IMR-90 (cell line): Measurements from ENCODE around the gene DLGAP4. TPM values are rescaled to one million over a fixed set of nuclear protein-coding genes. Genes with fewer than 3 reads are reported as not detected.

Source experiments
- ATAC-seq: fragments of 200-7000 bp; cut with Tn5 transposase; 2 replicates; pipeline ENCODE4 v1.9.1; 2020; ENCODE audit warnings: low read depth, mild to moderate bottlenecking, moderate library complexity
- BruUV-seq: library from RNA; stranded (reverse); fragments of 400-500 nt; replicated peaks from 2 replicates; lab custom pipeline; 2021; lab: Mats Ljungman, UMichigan
- CTCF ChIA-PET: fragments of 300-600 bp; formaldehyde crosslinking; extraction: SDS; loops from one replicate; lab custom pipeline; 2021; ENCODE audit warnings: antibody characterized with exemption; lab: Yijun Ruan, JAX
- POLR2A ChIA-PET: fragments of 300-600 bp; sonication (Branson Sonifier 250); formaldehyde crosslinking; loops from one replicate; lab custom pipeline; 2022; ENCODE audit warnings: antibody characterized with exemption; ENCODE audit not compliant: unreplicated experiment; lab: Charles Lee
- DNase-seq: peaks from one replicate; pipeline ENCODE4 v3.0.0; 2013
- H2AFZ ChIP-seq: replicated peaks from 2 replicates; pipeline ENCODE3; 2013; ENCODE audit warnings: low read length, mild to moderate bottlenecking; ENCODE audit not compliant: poor library complexity
- H2AK5ac ChIP-seq: 2 replicates; pipeline ENCODE4 v1.6.1; 2013; ENCODE audit warnings: low read depth, low read length, inconsistent platforms
- H2AK9ac ChIP-seq: replicated peaks from 2 replicates; pipeline ENCODE3; 2013; ENCODE audit warnings: mild to moderate bottlenecking, low read depth, low read length, moderate library complexity; ENCODE audit not compliant: poor library complexity
- H2BK120ac ChIP-seq: 2 replicates; pipeline ENCODE4 v1.6.1; 2013; ENCODE audit warnings: low read depth, low read length, inconsistent platforms
- H2BK15ac ChIP-seq: 3 replicates; pipeline ENCODE4 v1.6.1; 2013; ENCODE audit warnings: low read depth, low read length, inconsistent platforms
- H2BK20ac ChIP-seq: 2 replicates; pipeline ENCODE4 v1.6.1; 2013; ENCODE audit warnings: low read depth, mild to moderate bottlenecking, inconsistent platforms, low read length, moderate library complexity
- H2BK5ac ChIP-seq: 2 replicates; pipeline ENCODE4 v1.6.1; 2013; ENCODE audit warnings: mild to moderate bottlenecking, low read depth, low read length, inconsistent platforms; ENCODE audit not compliant: poor library complexity, severe bottlenecking
- H3K14ac ChIP-seq: replicated peaks from 2 replicates; pipeline ENCODE4 v1.6.1; 2013; ENCODE audit warnings: low read depth, low read length, inconsistent platforms
- H3K18ac ChIP-seq: 2 replicates; pipeline ENCODE4 v1.6.1; 2013; ENCODE audit warnings: low read depth, low read length, control low read depth
- H3K23ac ChIP-seq: 2 replicates; pipeline ENCODE4 v1.6.1; 2013; ENCODE audit warnings: low read depth, low read length, inconsistent platforms
- H3K27ac ChIP-seq: 2 replicates; pipeline ENCODE4 v1.5.1; 2013; ENCODE audit warnings: mild to moderate bottlenecking, control low read depth, low read length; ENCODE audit not compliant: insufficient read depth
- H3K27me3 ChIP-seq: 2 replicates; pipeline ENCODE4 v1.6.1; 2013; ENCODE audit warnings: low read length; ENCODE audit not compliant: control insufficient read depth, insufficient read depth
- H3K36me3 ChIP-seq: 2 replicates; pipeline ENCODE4 v1.6.1; 2013; ENCODE audit warnings: low read length, mixed read lengths; ENCODE audit not compliant: control insufficient read depth, insufficient read depth
- H3K4ac ChIP-seq: 2 replicates; pipeline ENCODE4 v1.6.1; 2013; ENCODE audit warnings: low read depth, low read length, inconsistent platforms
- H3K4me1 ChIP-seq: 2 replicates; pipeline ENCODE4 v1.6.1; 2013; ENCODE audit warnings: low read length, mixed read lengths; ENCODE audit not compliant: control insufficient read depth, insufficient read depth
- H3K4me2 ChIP-seq: 2 replicates; pipeline ENCODE4 v1.6.1; 2013; ENCODE audit warnings: low read depth, mild to moderate bottlenecking, control low read depth, low read length, moderate library complexity
- H3K4me3 ChIP-seq: 2 replicates; pipeline ENCODE4 v1.5.1; 2013; ENCODE audit warnings: low read depth, mild to moderate bottlenecking, control low read depth, low read length, moderate library complexity; ENCODE audit not compliant: insufficient read depth
- H3K56ac ChIP-seq: 2 replicates; pipeline ENCODE4 v1.6.1; 2013; ENCODE audit warnings: low read length, inconsistent platforms; ENCODE audit not compliant: insufficient read depth; ENCODE audit errors: extremely low read depth
- H3K79me1 ChIP-seq, 2 experiments: 2 replicates each; pipeline ENCODE4 v1.6.1; 2013; ENCODE audit warnings: low read length in 2 of 2, inconsistent platforms in 1 of 2, low read depth in 1 of 2
- H3K9ac ChIP-seq: 2 replicates; pipeline ENCODE4 v1.6.1; 2013; ENCODE audit warnings: low read depth, low read length, control low read depth
- H3K9me1 ChIP-seq: 2 replicates; pipeline ENCODE4 v1.6.1; 2013; ENCODE audit warnings: low read length, inconsistent platforms; ENCODE audit not compliant: insufficient read depth
- H3K9me3 ChIP-seq: 2 replicates; pipeline ENCODE4 v1.6.1; 2013; ENCODE audit warnings: low read length; ENCODE audit not compliant: control insufficient read depth, insufficient read depth
- H4K20me1 ChIP-seq: 2 replicates; pipeline ENCODE4 v1.6.1; 2013; ENCODE audit warnings: low read length, inconsistent platforms; ENCODE audit not compliant: insufficient read depth
- H4K5ac ChIP-seq: 2 replicates; pipeline ENCODE4 v1.6.1; 2013; ENCODE audit warnings: mild to moderate bottlenecking, low read depth, low read length, control low read depth
- H4K8ac ChIP-seq, 2 experiments: 2 replicates each; pipeline ENCODE4 v1.6.1; 2013; ENCODE audit warnings: low read depth in 2 of 2, low read length in 2 of 2, control low read depth in 1 of 2, inconsistent platforms in 1 of 2
- H4K91ac ChIP-seq: 2 replicates; pipeline ENCODE4 v1.6.1; 2013; ENCODE audit warnings: low read depth, low read length, inconsistent platforms; ENCODE audit not compliant: insufficient read depth
- CEBPB ChIP-seq: IDR thresholded peaks from 2 replicates; pipeline ENCODE4 v1.6.1; 2012; ENCODE audit warnings: low read depth, low read length, improper control_type of control experiment
- CHD1 ChIP-seq: IDR thresholded peaks from 2 replicates; pipeline ENCODE4 v1.6.1; 2012; ENCODE audit warnings: low read depth, low read length, improper control_type of control experiment
- CTCF ChIP-seq: conservative IDR thresholded peaks from 2 replicates; pipeline ENCODE4 v1.5.1; 2012; ENCODE audit warnings: mild to moderate bottlenecking, low read depth, low read length, improper control_type of control experiment
- MAZ ChIP-seq: IDR thresholded peaks from 2 replicates; pipeline ENCODE4 v1.6.1; 2012; ENCODE audit warnings: low read depth, mild to moderate bottlenecking, low read length, improper control_type of control experiment, moderate library complexity, borderline replicate concordance
- USF2 ChIP-seq: fragments of 150-350 bp; IDR thresholded peaks from 2 replicates; pipeline ENCODE4 v1.6.1; 2017; ENCODE audit warnings: mild to moderate bottlenecking, antibody characterized with exemption, low read length, low read depth
- WGBS, 2 experiments: methylation state at CpG; one replicate each; pipeline versions ENCODE4 v1.1.5 to v1.1.7; 2013; ENCODE audit warnings: missing lambda C conversion rate in 2 of 2; ENCODE audit not compliant: insufficient read length in 1 of 2; ENCODE audit errors: extremely low coverage in 2 of 2; 5-methylcytosine and 5-hydroxymethylcytosine counted together
- dilution Hi-C: fragments of 300-500 bp; cut with HindIII; formaldehyde crosslinking; loops from one replicate; pipeline ENCODE4 v1.14.3; 2018; ENCODE audit warnings: low sequenced_read_pairs; ENCODE audit not compliant: unreplicated experiment
- in situ Hi-C: fragments of 300-500 bp; cut with MboI; formaldehyde crosslinking; loops from 3 replicates; pipeline ENCODE4 v1.14.3; 2019; ENCODE audit warnings: low sequenced_read_pairs, inconsistent platforms, mixed read lengths
- intact Hi-C: fragments of 100-400 bp; cut with micrococcal nuclease; formaldehyde crosslinking; loops from 2 replicates; pipeline ENCODE4 v1.10.0; 2022
- polyA plus RNA-seq, 3 experiments: library from polyadenylated mRNA; depleted of rRNA; stranded (reverse); fragments of >200 nt; gene quantifications; 2 replicates each; pipeline ENCODE4 v1.2.3, GENCODE V29; 2012; ENCODE audit warnings: low replicate concordance in 1 of 3
- total RNA-seq: library from RNA; depleted of rRNA; stranded (reverse); fragments of >200 nt; gene quantifications from 2 replicates; pipeline ENCODE4 v1.2.3, GENCODE V29; 2012

The DLGAP4 gene
- total and polyA plus RNA-seq, 2 of the 4 experiments (the other 2 are of a cell fraction): 32.3 to 73.2 TPM

DNA sequence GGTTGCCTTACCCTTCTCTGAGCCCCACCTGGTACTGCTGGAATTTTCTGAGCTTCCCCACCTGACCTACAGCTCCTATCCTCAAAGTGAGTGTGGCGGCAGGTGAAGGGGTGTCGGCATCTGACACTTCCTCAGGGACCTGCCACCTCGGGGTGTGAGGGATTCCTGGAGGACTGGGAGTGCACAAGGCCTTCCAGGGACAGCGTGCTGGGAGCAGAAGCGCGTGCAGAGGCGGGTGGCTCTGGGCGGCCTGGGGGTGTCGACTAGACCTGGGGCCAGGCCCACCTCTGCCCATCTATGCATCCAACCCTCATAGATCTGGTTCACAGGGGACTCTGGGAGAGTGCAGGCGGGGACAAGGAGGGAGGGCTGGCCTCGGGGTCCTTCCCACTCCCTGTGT, 7.8 kb downstream of the DLGAP4 start:
- BruUV-seq: no TSS peak
- no peak overlapping the region for H4K91ac ChIP-seq
- dilution Hi-C loops: no loop called here
- DNase-seq (no peak), ATAC-seq (no peak)
- no peak for TF ChIP-seq CEBPB
- TF ChIP-seq MAZ: no peak
- TF ChIP-seq CTCF: no peak
- TF ChIP-seq USF2: no peak
- TF ChIP-seq CHD1: no peak
- H3K9me1 ChIP-seq: peaks cover 6% of the 10 kb centered on the region
- H3K9me3 ChIP-seq: no peaks in the 10 kb centered on the region
- H2AK9ac ChIP-seq: no peak overlapping the region
- H3K14ac ChIP-seq: no peak overlapping the region
- no peaks in the 10 kb centered on the region for H3K79me1 ChIP-seq
- no peaks in the 10 kb centered on the region for H3K36me3 ChIP-seq
- WGBS, 2 experiments: no CpG with 5 or more reads among the region's 11 CpGs
- intact Hi-C loops: no loop called here
- no peak overlapping the region for H3K27ac ChIP-seq
- H3K4me3 ChIP-seq: no peak overlapping the region
- H3K23ac ChIP-seq: no peak overlapping the region
- H2BK120ac ChIP-seq: no peak overlapping the region
- ChIA-PET POLR2A (no interaction called here), CTCF (no interaction called here)
- no peak overlapping the region for H3K4ac ChIP-seq
- H3K56ac ChIP-seq: no peak overlapping the region
- no peaks in the 10 kb centered on the region; the same call in 1 of the 2 replicates for H4K20me1 ChIP-seq
- H4K8ac ChIP-seq: no peak overlapping the region
- H2BK5ac ChIP-seq: no peak overlapping the region
- no peak overlapping the region for H2BK15ac ChIP-seq
- in situ Hi-C loops: no loop called here
- H2BK20ac ChIP-seq: no peak overlapping the region
- no peak overlapping the region for H2AK5ac ChIP-seq
- H3K18ac ChIP-seq: no peak overlapping the region
- no peak overlapping the region for H3K4me2 ChIP-seq
- no peak overlapping the region for H3K9ac ChIP-seq
- H3K27me3 ChIP-seq: peaks cover 39% of the 10 kb centered on the region
- H3K4me1 ChIP-seq: no peaks in the 10 kb centered on the region
- H2AFZ ChIP-seq: no peak overlapping the region
- H4K5ac ChIP-seq: no peak overlapping the region
